Adrenal gland (tissue), 5 donors: ENCODE data around the gene CNIH2.

ENCODE experiments used
- CTCF ChIP-seq, 6 experiments: fragments of 450-650 bp in 4 of 6; fragments of 200-600 bp in 2 of 6; sonication (generic) in 1 of 6; IDR thresholded peaks; 1 replicate in 5 of 6; 2 replicates in 1 of 6; pipeline versions ENCODE4 v1.5.1 to v1.8.0; 2016 to 2021; ENCODE audit warnings: antibody characterized with exemption in 6 of 6, mild to moderate bottlenecking in 2 of 6, moderate library complexity in 1 of 6
- POLR2A ChIP-seq, 2 donors: fragments of 450-650 bp; IDR thresholded peaks; one replicate each; pipeline ENCODE4 v1.6.1; 2017; ENCODE audit warnings: antibody characterized with exemption in 2 of 2, mild to moderate bottlenecking in 2 of 2, moderate library complexity in 1 of 2
- donor health status: DM: no; HTN: no; CAD: no.

GRCh38 chr11:66263231-66263630 lies 14.7 kb upstream of the CNIH2 start:
- TF ChIP-seq POLR2A (IDR thresholded peaks at IDR 0.05), result no peak
- TF ChIP-seq CTCF (IDR thresholded peaks at IDR 0.05), result no peak
